ENCODE measurements around the gene GDF15. TPM values are rescaled to one million over a fixed set of nuclear protein-coding genes. Genes with fewer than 3 reads are reported as not detected.

The GDF15 gene
- total and polyA plus RNA-seq, 2 experiments from 2014 or later, result 12.6 to 19.8 TPM

DNA sequence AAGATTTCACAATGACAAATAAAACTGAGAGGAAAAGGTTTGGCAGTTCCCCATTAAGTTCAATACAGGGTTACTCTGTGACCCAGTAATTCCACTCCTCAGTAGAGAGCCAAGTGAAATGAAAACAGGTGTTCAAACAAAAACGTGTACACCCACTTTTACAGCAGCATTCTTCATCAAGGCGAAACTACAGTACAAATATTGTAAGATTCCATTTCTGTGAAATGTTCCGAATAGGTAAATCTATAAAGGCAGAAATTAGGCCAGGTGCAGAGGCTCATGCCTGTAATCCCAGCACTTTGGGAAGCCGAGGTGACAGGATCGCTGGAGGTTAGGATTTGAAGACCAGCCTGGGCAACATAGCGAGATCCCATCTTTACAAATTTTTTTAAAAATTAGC is 8.9 kb upstream of the GDF15 start (continued):
- TF ChIP-seq REST (IDR thresholded peaks at IDR 0.05; ENCODE audit: unreplicated experiment), result no peak
- no peak for TF ChIP-seq ZNF114 (CRISPR knock-in tag; IDR thresholded peaks at IDR 0.05)
- no peak for TF ChIP-seq STAT1 (IDR thresholded peaks at IDR 0.05; ENCODE audit: unreplicated experiment)

GRCh38 chr19:18379803-18380747 is 5.9 kb upstream of the GDF15 start:
- Histone ChIP-seq H3F3A (replicated peaks; ENCODE audit: low read depth) (peaks cover 17% of the 10 kb centered on the region), H3K4me2 (no peak overlapping the region), H3K27ac (ENCODE audit: low read depth) (0 out of 2 replicates have a peak overlapping the region, but pooled peaks have one; percentile 76), H3K4me3 (no peak overlapping the region), H3K4me1 (ENCODE audit: insufficient read depth) (no peaks in the 10 kb centered on the region; the same call in 1 of the 2 replicates), H3K9me2 (ENCODE audit: insufficient read depth) (no peaks in the 10 kb centered on the region), H3K79me2 (replicated peaks; ENCODE audit: insufficient read depth) (no peaks in the 10 kb centered on the region), H3K27me3 (ENCODE audit: insufficient read depth) (no peaks in the 10 kb centered on the region), H2AFZ (peak overlapping the region; percentile 90; the same call in 1 of the 2 replicates), H3K36me3 (ENCODE audit: insufficient read depth) (no peaks in the 10 kb centered on the region), H4K20me1 (replicated peaks; ENCODE audit: insufficient read depth) (no peaks in the 10 kb centered on the region)
- H3K27me3 Mint-ChIP-seq (ENCODE audit: insufficient read depth, low read depth, poor library complexity), result peaks cover 6% of the 10 kb centered on the region
- ATAC-seq (peak; percentile 74), DNase-seq (ENCODE audit: low spot score) (peak; percentile 57)
- H3K36me3 Mint-ChIP-seq (ENCODE audit: low read depth), result peaks cover 3% of the 10 kb centered on the region; the same call in 1 of the 3 replicates
- peaks cover 9% of the 10 kb centered on the region for H3K4me1 Mint-ChIP-seq
- peaks cover 6% of the 10 kb centered on the region; the same call in 1 of the 3 replicates for H3K9me3 Mint-ChIP-seq
- no peak for TF ChIP-seq ETS1 (IDR thresholded peaks at IDR 0.05)
- peak; percentile 32; the same call in 1 of the 2 replicates for TF ChIP-seq CREB1 (CRISPR knock-in tag; IDR thresholded peaks at IDR 0.05; ENCODE audit: low read depth)
- no peak overlapping the region for H3K4me3 Mint-ChIP-seq
- peak overlapping the region; percentile 75 for H3K27ac Mint-ChIP-seq

DNA sequence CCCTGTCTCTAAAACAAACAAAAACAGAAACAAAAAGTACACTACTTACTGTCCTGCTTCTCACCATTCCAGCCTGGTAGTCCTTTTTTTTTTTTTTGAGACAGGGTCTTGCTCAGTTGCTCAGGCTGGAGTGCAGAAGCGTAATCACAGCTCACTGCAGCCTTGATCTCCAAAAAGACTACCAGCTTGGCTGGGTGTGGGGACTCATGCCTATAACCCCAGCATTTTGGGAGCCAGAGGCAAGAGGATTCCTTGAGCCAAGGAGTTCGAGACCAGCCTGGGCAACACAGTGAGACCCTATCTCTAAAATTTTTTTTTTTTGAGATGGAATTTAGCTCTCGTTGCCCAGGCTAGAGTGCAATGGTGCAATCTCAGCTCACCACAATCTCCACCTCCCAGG is 5.1 kb upstream of the GDF15 start:
- H3K36me3 Mint-ChIP-seq (ENCODE audit: low read depth), result peaks cover 3% of the 10 kb centered on the region; the same call in 1 of the 3 replicates
- Histone ChIP-seq H3F3A (replicated peaks; ENCODE audit: low read depth) (peaks cover 21% of the 10 kb centered on the region), H3K36me3 (ENCODE audit: insufficient read depth) (no peaks in the 10 kb centered on the region), H4K20me1 (replicated peaks; ENCODE audit: insufficient read depth) (no peaks in the 10 kb centered on the region), H3K4me1 (ENCODE audit: insufficient read depth) (peaks cover 8% of the 10 kb centered on the region), H3K27ac (ENCODE audit: low read depth) (no peak overlapping the region), H3K9me2 (ENCODE audit: insufficient read depth) (no peaks in the 10 kb centered on the region), H3K4me2 (no peak overlapping the region), H3K79me2 (replicated peaks; ENCODE audit: insufficient read depth) (no peaks in the 10 kb centered on the region), H3K4me3 (no peak overlapping the region), H2AFZ (no peak overlapping the region), H3K27me3 (ENCODE audit: insufficient read depth) (no peaks in the 10 kb centered on the region)
- H3K27me3 Mint-ChIP-seq (ENCODE audit: insufficient read depth, low read depth, poor library complexity), result peaks cover 12% of the 10 kb centered on the region
- H3K27ac Mint-ChIP-seq, result no peak overlapping the region
- ATAC-seq, result no peak
- no peak overlapping the region for H3K4me3 Mint-ChIP-seq
- peaks cover 16% of the 10 kb centered on the region for H3K4me1 Mint-ChIP-seq
- H3K9me3 Mint-ChIP-seq, result peaks cover 4% of the 10 kb centered on the region; the same call in 1 of the 3 replicates
- no peak for DNase-seq (ENCODE audit: low spot score)
- TF ChIP-seq ZNF331 (CRISPR knock-in tag; IDR thresholded peaks at IDR 0.05; ENCODE audit: low read depth) (no peak), POLR2AphosphoS5 (IDR thresholded peaks at IDR 0.05; ENCODE audit: low read depth) (no peak), STAT1 (IDR thresholded peaks at IDR 0.05; ENCODE audit: unreplicated experiment) (no peak), JUNB (IDR thresholded peaks at IDR 0.05; ENCODE audit: unreplicated experiment) (no peak), ETS1 (IDR thresholded peaks at IDR 0.05) (no peak), CTCF (conservative IDR thresholded peaks at IDR 0.05; ENCODE audit: low read depth in 2 of 2) (no peak)

Measured in GM23338 (cell line).